Stomach (tissue), 4 donors: ENCODE data around the gene ZRSR2.

Experiments used
- EP300 ChIP-seq: sonication (generic); formaldehyde crosslinking; IDR thresholded peaks from one replicate; pipeline ENCODE4 v1.6.1; 2017; ENCODE audit warnings: antibody characterized with exemption
- POLR2A ChIP-seq, 4 donors: fragments of 450-650 bp; IDR thresholded peaks; one replicate each; pipeline ENCODE4 v1.6.1; 2016; ENCODE audit warnings: antibody characterized with exemption in 4 of 4, control low read depth in 2 of 4, mild to moderate bottlenecking in 1 of 4, moderate library complexity in 1 of 4
- POLR2AphosphoS5 ChIP-seq, 3 donors: sonication (generic); formaldehyde crosslinking; IDR thresholded peaks; one replicate each; pipeline ENCODE4 v1.6.1; 2016; ENCODE audit warnings: antibody characterized with exemption in 3 of 3
- TF ChIP-seq, protein P1 (sequence below), 7 experiments: fragments of 450-650 bp in 4 of 7; fragments of 200-600 bp in 3 of 7; sonication (generic) in 3 of 7; IDR thresholded peaks; one replicate each; pipeline ENCODE4 v1.5.1; 2016 to 2019; ENCODE audit warnings: antibody characterized with exemption in 7 of 7, control low read depth in 2 of 7, mild to moderate bottlenecking in 1 of 7

DNA sequence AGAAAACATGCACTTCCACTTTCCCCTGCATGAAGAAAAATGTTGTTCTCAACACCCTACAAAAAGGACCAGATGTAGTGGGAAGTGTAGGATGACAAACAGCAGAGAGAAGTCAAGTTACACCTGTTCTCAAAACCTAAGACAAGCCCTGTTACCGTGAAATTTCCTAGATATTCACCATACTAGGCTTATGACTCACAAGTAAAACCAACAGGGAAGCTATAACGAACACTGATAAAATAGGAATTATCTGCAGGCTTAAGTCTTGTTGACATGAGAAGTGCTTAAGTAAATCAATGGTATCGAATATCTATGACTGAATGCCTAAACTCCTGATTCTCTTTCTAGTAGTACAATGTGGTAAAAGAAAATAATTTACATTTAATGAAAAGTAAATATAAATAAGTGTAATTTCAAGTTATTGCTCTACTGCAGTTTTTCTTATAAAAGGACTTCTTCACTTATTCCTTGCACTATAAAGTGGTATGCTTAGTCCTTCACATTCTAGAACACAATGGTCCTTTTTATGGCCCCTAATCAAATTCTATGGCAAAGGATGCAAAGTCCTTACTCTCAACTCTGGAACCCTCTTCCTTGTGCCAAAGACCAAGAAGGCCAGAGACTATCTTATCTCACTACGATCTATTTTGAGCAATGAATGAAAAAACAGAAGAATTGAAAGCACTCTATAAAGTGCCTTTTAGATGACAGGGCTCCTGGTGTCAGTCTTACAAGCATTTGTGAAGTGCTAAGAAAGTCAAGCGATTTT lies 44.7 kb downstream of the ZRSR2 start:
- TF ChIP-seq, protein P1, sequence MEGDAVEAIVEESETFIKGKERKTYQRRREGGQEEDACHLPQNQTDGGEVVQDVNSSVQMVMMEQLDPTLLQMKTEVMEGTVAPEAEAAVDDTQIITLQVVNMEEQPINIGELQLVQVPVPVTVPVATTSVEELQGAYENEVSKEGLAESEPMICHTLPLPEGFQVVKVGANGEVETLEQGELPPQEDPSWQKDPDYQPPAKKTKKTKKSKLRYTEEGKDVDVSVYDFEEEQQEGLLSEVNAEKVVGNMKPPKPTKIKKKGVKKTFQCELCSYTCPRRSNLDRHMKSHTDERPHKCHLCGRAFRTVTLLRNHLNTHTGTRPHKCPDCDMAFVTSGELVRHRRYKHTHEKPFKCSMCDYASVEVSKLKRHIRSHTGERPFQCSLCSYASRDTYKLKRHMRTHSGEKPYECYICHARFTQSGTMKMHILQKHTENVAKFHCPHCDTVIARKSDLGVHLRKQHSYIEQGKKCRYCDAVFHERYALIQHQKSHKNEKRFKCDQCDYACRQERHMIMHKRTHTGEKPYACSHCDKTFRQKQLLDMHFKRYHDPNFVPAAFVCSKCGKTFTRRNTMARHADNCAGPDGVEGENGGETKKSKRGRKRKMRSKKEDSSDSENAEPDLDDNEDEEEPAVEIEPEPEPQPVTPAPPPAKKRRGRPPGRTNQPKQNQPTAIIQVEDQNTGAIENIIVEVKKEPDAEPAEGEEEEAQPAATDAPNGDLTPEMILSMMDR (IDR thresholded peaks at IDR 0.05), result no peak
- TF ChIP-seq POLR2A (IDR thresholded peaks at IDR 0.05), result no peak
- TF ChIP-seq POLR2AphosphoS5 (IDR thresholded peaks at IDR 0.05), result no peak
- no peak for TF ChIP-seq EP300
